ENCODE data around the gene NPR3.

DNA sequence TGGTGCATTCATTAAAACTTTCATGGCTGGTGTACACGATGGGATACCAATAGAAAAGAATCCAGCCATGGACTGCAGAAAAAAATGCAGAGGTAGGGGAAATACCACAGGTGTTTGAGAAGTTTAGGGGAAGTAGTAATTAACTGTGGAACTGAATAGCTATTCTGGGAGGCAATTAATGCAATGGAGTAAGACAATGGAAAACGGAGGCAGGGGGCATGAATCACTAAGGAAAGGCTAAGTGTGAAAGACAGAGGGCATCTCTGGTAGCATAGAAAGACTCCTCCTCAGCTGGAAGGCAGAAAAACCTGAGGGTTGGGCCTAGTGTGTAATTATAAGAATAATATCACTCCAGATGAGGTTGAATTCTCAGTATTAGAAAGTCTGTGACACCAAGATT is 30.9 kb upstream of the NPR3 start:
- TF ChIP-seq, protein P1, sequence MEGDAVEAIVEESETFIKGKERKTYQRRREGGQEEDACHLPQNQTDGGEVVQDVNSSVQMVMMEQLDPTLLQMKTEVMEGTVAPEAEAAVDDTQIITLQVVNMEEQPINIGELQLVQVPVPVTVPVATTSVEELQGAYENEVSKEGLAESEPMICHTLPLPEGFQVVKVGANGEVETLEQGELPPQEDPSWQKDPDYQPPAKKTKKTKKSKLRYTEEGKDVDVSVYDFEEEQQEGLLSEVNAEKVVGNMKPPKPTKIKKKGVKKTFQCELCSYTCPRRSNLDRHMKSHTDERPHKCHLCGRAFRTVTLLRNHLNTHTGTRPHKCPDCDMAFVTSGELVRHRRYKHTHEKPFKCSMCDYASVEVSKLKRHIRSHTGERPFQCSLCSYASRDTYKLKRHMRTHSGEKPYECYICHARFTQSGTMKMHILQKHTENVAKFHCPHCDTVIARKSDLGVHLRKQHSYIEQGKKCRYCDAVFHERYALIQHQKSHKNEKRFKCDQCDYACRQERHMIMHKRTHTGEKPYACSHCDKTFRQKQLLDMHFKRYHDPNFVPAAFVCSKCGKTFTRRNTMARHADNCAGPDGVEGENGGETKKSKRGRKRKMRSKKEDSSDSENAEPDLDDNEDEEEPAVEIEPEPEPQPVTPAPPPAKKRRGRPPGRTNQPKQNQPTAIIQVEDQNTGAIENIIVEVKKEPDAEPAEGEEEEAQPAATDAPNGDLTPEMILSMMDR (IDR thresholded peaks at IDR 0.05 in 8 of 11, conservative IDR thresholded peaks at IDR 0.05 in 3 of 11): no peak
- no peak for TF ChIP-seq POLR2AphosphoS5 (IDR thresholded peaks at IDR 0.05)
- TF ChIP-seq POLR2A (IDR thresholded peaks at IDR 0.05): no peak

Measured in spleen (tissue), 7 donors.